T-helper 1 cell (primary cell): ENCODE results near the gene CTAGE6.
"Not testable (repeated sequence)": the region's sequence is repeated elsewhere in the genome, so short reads cannot be mapped to it uniquely, and the experiment has no call there.

Experiments
- DNase-seq, 5 donors: peaks; one replicate each; pipeline ENCODE4 v3.0.0-alpha.2; 2012 to 2020

CTAGE6 gene

GRCh38 chr7:143715543-143716193, 41.8 kb downstream of the CTAGE6 start:
- not testable (repeated sequence) for DNase-seq

DNA sequence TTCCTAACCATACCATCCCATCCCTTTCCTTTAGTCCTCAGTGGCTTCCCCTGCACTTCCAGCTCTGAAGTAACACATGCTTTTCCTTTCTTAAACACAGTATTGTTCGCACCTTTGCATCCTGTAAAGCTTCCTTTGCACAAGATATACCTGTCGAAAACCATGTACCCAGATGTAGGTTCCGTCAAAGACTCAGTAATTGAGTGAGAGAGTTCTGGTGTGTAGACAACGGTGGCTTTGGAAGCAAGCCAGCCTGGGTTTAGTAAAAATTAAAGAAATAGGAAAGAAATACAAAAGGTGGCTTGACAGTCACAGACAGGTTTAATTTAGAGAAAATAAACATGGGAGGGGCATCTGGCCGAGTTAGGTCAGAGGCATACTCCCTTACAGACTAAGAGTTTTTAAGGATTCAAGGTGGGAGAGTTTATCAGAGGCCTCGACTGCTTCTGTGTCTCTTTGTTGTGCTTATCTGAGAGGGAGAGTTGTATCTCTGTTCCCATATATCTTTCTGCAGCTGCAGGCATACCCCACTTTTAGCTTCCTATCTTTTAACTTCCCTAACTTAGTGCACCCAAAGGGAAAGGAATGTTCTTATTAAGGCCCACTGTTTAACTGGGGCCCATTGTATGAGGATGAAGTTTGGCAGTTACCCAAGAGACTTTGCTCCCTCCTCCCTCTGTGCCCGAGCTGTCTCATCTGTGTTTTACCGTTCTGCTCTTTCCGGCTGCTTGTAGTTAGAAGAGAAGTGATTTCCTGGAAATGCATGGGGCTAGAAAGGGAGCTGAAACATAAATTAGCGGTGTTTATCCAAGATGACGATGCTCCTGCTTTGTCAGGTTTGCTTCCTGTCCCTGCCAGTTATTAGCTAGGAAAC, 42.7 kb downstream of the CTAGE6 start:
- DNase-seq = not testable (repeated sequence)

DNA sequence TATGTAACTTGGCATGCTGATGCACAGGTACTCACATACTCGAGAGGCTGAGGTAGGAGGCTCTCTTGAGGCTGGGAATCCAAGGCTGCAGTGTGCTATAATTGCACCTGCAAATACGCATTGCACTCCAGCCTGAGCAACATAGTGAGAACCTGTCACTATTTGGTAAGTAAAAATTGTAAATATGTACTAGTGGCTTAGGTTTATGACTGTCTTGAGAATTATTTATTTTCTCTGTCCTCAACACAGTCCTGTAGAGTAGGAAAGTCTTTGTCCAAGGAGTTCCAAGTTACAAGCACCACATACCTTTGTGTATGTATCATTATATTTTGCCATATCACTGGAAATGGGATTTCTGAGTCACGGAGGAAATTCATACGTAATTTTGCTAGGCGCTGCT, 45.1 kb downstream of the CTAGE6 start:
- not testable (repeated sequence) for DNase-seq

DNA sequence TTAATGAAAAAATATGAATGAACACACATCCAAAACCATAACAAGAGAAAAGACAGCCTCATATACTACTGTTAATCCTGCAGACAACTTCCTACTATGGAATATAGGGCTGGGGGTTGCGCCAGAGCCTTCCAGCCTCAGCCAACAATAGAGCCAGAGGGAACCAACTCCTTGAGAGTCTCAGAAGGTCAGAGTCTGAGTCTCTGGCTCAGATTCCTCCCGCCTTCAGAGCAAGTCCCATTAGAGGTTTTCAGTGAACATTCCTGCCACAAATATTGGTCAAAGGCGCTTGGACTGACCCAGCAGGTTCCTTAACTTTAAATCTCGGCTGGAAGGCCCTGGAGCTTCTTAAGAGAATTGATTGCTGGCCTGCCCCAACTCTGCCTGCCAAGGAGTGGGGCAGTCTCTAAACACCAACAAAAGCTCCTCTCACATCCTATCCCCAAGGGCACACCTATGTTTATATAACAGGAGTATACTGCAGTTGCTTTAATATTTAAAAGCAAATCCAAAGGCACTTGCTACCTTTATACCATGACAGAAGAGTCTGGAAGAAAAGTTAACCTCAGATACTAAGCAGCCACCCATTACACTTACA, 45.7 kb downstream of the CTAGE6 start:
- not testable (repeated sequence) for DNase-seq

GRCh38 chr7:143709895-143710294, 47.6 kb downstream of the CTAGE6 start:
- not testable (repeated sequence) for DNase-seq
